K562 (cell line): ENCODE data around the gene TULP3. TPM values are rescaled to one million over a fixed set of nuclear protein-coding genes. Genes with fewer than 3 reads are reported as not detected.

Experiments used
- ATAC-seq: fragments of 200-7000 bp; cut with Tn5 transposase; 3 replicates; pipeline ENCODE4 v1.9.1; 2020; ENCODE audit warnings: moderate library complexity
- BruUV-seq: library from RNA; stranded (reverse); fragments of 400-500 nt; replicated peaks from 2 replicates; lab custom pipeline; 2021; lab: Mats Ljungman, UMichigan
- CTCF ChIA-PET: fragments of 300-600 bp; formaldehyde crosslinking; extraction: SDS; loops from one replicate; lab custom pipeline; 2021; ENCODE audit warnings: low intra/inter-chr PET ratio; lab: Yijun Ruan, JAX
- POLR2A ChIA-PET: fragments of 300-600, 350-650 bp; sonication (Branson Sonifier 250); formaldehyde crosslinking; extraction: SDS; loops from one replicate; lab custom pipeline; 2021; ENCODE audit warnings: antibody characterized with exemption, inconsistent platforms; lab: Yijun Ruan, JAX
- DNase-seq, 4 experiments: peaks; one replicate each; pipeline versions ENCODE4 v3.0.0 to v3.0.0-alpha.2; 2011 to 2018; ENCODE audit warnings: low spot score in 3 of 4, mixed read lengths in 3 of 4; ENCODE audit errors: extremely low read depth in 1 of 4
- FAIRE-seq: peaks from 2 replicates; lab custom pipeline; 2011; peaks lifted over from hg19 to GRCh38; lab: Jason Lieb, UNC
- H2AFZ ChIP-seq: 2 replicates; pipeline ENCODE4 v1.6.0; 2011; ENCODE audit warnings: low read depth, low read length, control low read depth, inconsistent platforms
- H3K27ac ChIP-seq: fragments of 200-600 bp; 3 replicates; pipeline ENCODE4 v1.8.0; 2011; ENCODE audit warnings: low read depth, mild to moderate bottlenecking, control low read depth, inconsistent platforms, low read length, moderate library complexity, mixed read lengths; ENCODE audit errors: extremely low read depth
- H3K27me3 ChIP-seq, 2 experiments: fragments of 300-600 bp in 1 of 2; 2 replicates in 1 of 2; 3 replicates in 1 of 2; pipeline versions ENCODE4 v1.6.0 to v1.8.0; 2011; ENCODE audit warnings: inconsistent platforms in 2 of 2, low read length in 2 of 2, mild to moderate bottlenecking in 1 of 2, mixed read lengths in 1 of 2, moderate library complexity in 1 of 2; ENCODE audit not compliant: control insufficient read depth in 2 of 2, insufficient read depth in 2 of 2
- H3K36me3 ChIP-seq: fragments of 300-600 bp; 3 replicates; pipeline ENCODE4 v1.8.0; 2011; ENCODE audit warnings: mild to moderate bottlenecking, low read length, inconsistent platforms; ENCODE audit not compliant: control insufficient read depth, insufficient read depth
- H3K4me1 ChIP-seq, 2 experiments: fragments of 200-600 bp in 1 of 2; replicated peaks in 1 of 2; 2 replicates in 1 of 2; 3 replicates in 1 of 2; pipeline versions ENCODE4 v1.5.1 to v1.8.0; 2011; ENCODE audit warnings: inconsistent platforms in 2 of 2, low read length in 2 of 2, mild to moderate bottlenecking in 1 of 2, mixed read lengths in 1 of 2, moderate library complexity in 1 of 2; ENCODE audit not compliant: control insufficient read depth in 2 of 2, insufficient read depth in 2 of 2
- H3K4me2 ChIP-seq: 2 replicates; pipeline ENCODE4 v1.6.1; 2011; ENCODE audit warnings: low read length, control low read depth, inconsistent platforms, mixed read lengths; ENCODE audit not compliant: insufficient read depth
- H3K4me3 ChIP-seq: fragments of 200-600 bp; sonication (generic), shearing (Covaris generic); 2 replicates; pipeline ENCODE4 v1.5.1; 2016; ENCODE audit warnings: control low read depth, inconsistent platforms
- H3K79me2 ChIP-seq: fragments of 200-600 bp; 3 replicates; pipeline ENCODE4 v1.8.0; 2011; ENCODE audit warnings: low read length, inconsistent platforms; ENCODE audit not compliant: control insufficient read depth, insufficient read depth
- H3K9ac ChIP-seq, 2 experiments: 2 replicates each; pipeline versions ENCODE4 v1.6.0 to v1.6.1; 2011; ENCODE audit warnings: low read depth in 2 of 2, low read length in 2 of 2, control low read depth in 1 of 2, inconsistent platforms in 1 of 2, mild to moderate bottlenecking in 1 of 2, mixed read lengths in 1 of 2; ENCODE audit not compliant: insufficient read depth in 1 of 2
- H3K9me1 ChIP-seq: one replicate; pipeline ENCODE4 v1.6.0; 2011; ENCODE audit warnings: inconsistent platforms, mild to moderate bottlenecking, low read length, moderate library complexity; ENCODE audit not compliant: control insufficient read depth, insufficient read depth
- H3K9me3 ChIP-seq: replicated peaks from 2 replicates; pipeline ENCODE4 v1.5.1; 2011; ENCODE audit warnings: low read depth, low read length, inconsistent platforms; ENCODE audit not compliant: control insufficient read depth, insufficient read depth
- H4K20me1 ChIP-seq: replicated peaks from 2 replicates; pipeline ENCODE4 v1.6.1; 2011; ENCODE audit warnings: low read length, inconsistent platforms, mixed read lengths; ENCODE audit not compliant: control insufficient read depth, insufficient read depth
- BACH1 ChIP-seq: fragments of 200-800 bp; sonication (Bioruptor generic); IDR thresholded peaks from 2 replicates; pipeline ENCODE4 v1.6.1; 2016; ENCODE audit warnings: missing genetic modification characterization, missing compliant biosample characterization
- HMG20A ChIP-seq: fragments of 450-650 bp; formaldehyde crosslinking; conservative IDR thresholded peaks from 2 replicates; pipeline ENCODE4 v1.4.0; 2020; ENCODE audit warnings: mild to moderate bottlenecking, mixed read lengths
- KDM1A ChIP-seq, 2 experiments: fragments of 450-650 bp; IDR thresholded peaks; 2 replicates each; pipeline ENCODE4 v1.6.1; 2016; ENCODE audit warnings: mild to moderate bottlenecking in 2 of 2
- KDM2B ChIP-seq: fragments of 250-450 bp; sonication (Bioruptor Pico); IDR thresholded peaks from 2 replicates; pipeline ENCODE4 v1.8.0; 2021; ENCODE audit warnings: mild to moderate bottlenecking, moderate library complexity
- NFE2 ChIP-seq: IDR thresholded peaks from 2 replicates; pipeline ENCODE4 v1.6.1; 2014; ENCODE audit warnings: antibody characterized with exemption, low read depth
- POU5F1 ChIP-seq: fragments of 150-350 bp; IDR thresholded peaks from 2 replicates; pipeline ENCODE4 v1.6.1; 2014; ENCODE audit warnings: borderline replicate concordance, low read length, low read depth, mild to moderate bottlenecking; ENCODE audit not compliant: partially characterized antibody
- PPARD ChIP-seq: fragments of 250-450 bp; sonication (Bioruptor Pico); IDR thresholded peaks from 2 replicates; pipeline ENCODE4 v1.8.0; 2022; ENCODE audit warnings: inconsistent platforms, mild to moderate bottlenecking, moderate library complexity
- TBL1XR1 ChIP-seq, 2 experiments: IDR thresholded peaks; 2 replicates each; pipeline ENCODE4 v1.6.1; 2012; ENCODE audit warnings: improper control_type of control experiment in 2 of 2, low read length in 2 of 2, mild to moderate bottlenecking in 1 of 2
- ZBTB5 ChIP-seq: fragments of 450-650 bp; IDR thresholded peaks from 2 replicates; pipeline ENCODE4 v1.6.1; 2017; ENCODE audit warnings: antibody characterized with exemption
- ZNF146 ChIP-seq: IDR thresholded peaks from one replicate; pipeline ENCODE4 v1.6.1; 2018; ENCODE audit warnings: missing compliant biosample characterization; ENCODE audit not compliant: unreplicated experiment
- ZNF175 ChIP-seq: fragments of 200-800 bp; sonication (Bioruptor generic); IDR thresholded peaks from 2 replicates; pipeline ENCODE4 v1.6.1; 2016; ENCODE audit warnings: low read depth, mild to moderate bottlenecking, missing genetic modification characterization, missing compliant biosample characterization
- ZNF639 ChIP-seq, 2 experiments: fragments of 200-800 bp in 1 of 2; sonication (Bioruptor generic) in 1 of 2; sonication (generic) in 1 of 2; formaldehyde crosslinking in 1 of 2; IDR thresholded peaks in 1 of 2; conservative IDR thresholded peaks in 1 of 2; 2 replicates each; pipeline versions ENCODE4 v1.5.0 to v1.6.1; 2016 to 2020; ENCODE audit warnings: missing compliant biosample characterization in 1 of 2, missing genetic modification characterization in 1 of 2, missing genetic modification reagents in 1 of 2
- ZNF778 ChIP-seq: fragments of 450-650 bp; formaldehyde crosslinking; IDR thresholded peaks from 2 replicates; pipeline ENCODE4 v1.4.0; 2020; ENCODE audit warnings: mild to moderate bottlenecking, moderate library complexity
- WGBS: fragments of 100-300 bp; shearing (Covaris generic); methylation state at CpG from one replicate; pipeline ENCODE4 v1.1.6; 2016; ENCODE audit warnings: low coverage, mixed read lengths; ENCODE audit not compliant: insufficient coverage; ENCODE audit errors: missing lambda C conversion rate; 5-methylcytosine and 5-hydroxymethylcytosine counted together
- in situ Hi-C: fragments of 300-500 bp; cut with MboI; formaldehyde crosslinking; loops from 4 replicates; pipeline ENCODE4 v1.15.0; 2018; ENCODE audit warnings: inconsistent platforms, mixed read lengths
- intact Hi-C: fragments of 100-400 bp; cut with micrococcal nuclease; formaldehyde crosslinking; loops from 2 replicates; pipeline ENCODE4 v1.14.2; 2022
- polyA plus RNA-seq, 8 experiments: library from polyadenylated mRNA; depleted of rRNA in 4 of 8; stranded (reverse) in 5 of 8; unstranded in 3 of 8; fragments of >200 nt; fragmentation: Nextera tagmentation in 2 of 8; fragmentation: Illumina TruSeq in 1 of 8; extraction: Ambion mirVana in 2 of 8; extraction: Trizol in 1 of 8; gene quantifications; 2 replicates each; pipeline versions ENCODE4 v1.2.1 to v1.2.3, GENCODE V29; 2011 to 2014; ENCODE audit warnings: inconsistent platforms in 1 of 8, missing spikeins in 1 of 8
- total RNA-seq, 7 experiments: library from RNA; depleted of rRNA in 6 of 7; stranded (reverse); fragments of >200 nt in 6 of 7; fragmentation: Illumina TruSeq in 2 of 7; extraction: Trizol in 2 of 7; gene quantifications; 2 replicates each; pipeline versions ENCODE4 v1.2.1 to v1.2.3, GENCODE V29; 2011 to 2021; ENCODE audit warnings: low replicate concordance in 1 of 7

The TULP3 gene
- total and polyA plus RNA-seq, 9 of the 15 experiments (the other 6 are each of a cell fraction or from before 2014, with no cell fraction given) = 3.6 to 13.3 (median 7.3) TPM

GRCh38 chr12:2890001-2890387 lies 697 bp upstream of the TULP3 start:
- Histone ChIP-seq H3K4me2 (peak overlapping the region; percentile 82), H3K9ac (peak overlapping the region; percentile 67 to 90), H3K9me3 (no peaks in the 10 kb centered on the region), H4K20me1 (no peaks in the 10 kb centered on the region), H3K36me3 (peaks cover 28% of the 10 kb centered on the region; the same call in 2 of the 3 replicates), H3K4me3 (peak overlapping the region; percentile 67), H3K27me3 (no peaks in the 10 kb centered on the region), H2AFZ (peak overlapping the region; percentile 95), H3K27ac (peak overlapping the region; percentile 76), H3K79me2 (peaks cover 8% of the 10 kb centered on the region), H3K4me1 (peaks cover 5 to 15% of the 10 kb centered on the region in 2 experiments; a peak in 4 of 5 replicates), H3K9me1 (no peaks in the 10 kb centered on the region)
- in situ Hi-C loops (no loop called here), intact Hi-C loops (no loop called here)
- ATAC-seq (peak; percentile 14), DNase-seq (no peak), FAIRE-seq (no peak)
- ChIA-PET CTCF (no interaction called here), POLR2A (interaction anchor here (0.5 to 1.7 kb wide), 4 partner anchors 10 to 347 kb away, joined by 3 to 13 read pairs (median 5); partner anchors contain the start of genes FOXM1 and RHNO1)
- 53% methylated on average over 5 of the region's 10 CpGs for whole genome bisulfite sequencing
- BruUV-seq = no TSS peak
- no peak for TF ChIP-seq ZNF146 (CRISPR knock-in tag)
- TF ChIP-seq ZBTB5 = no peak
- TF ChIP-seq HMG20A (CRISPR knock-in tag) = no peak
- no peak for TF ChIP-seq KDM1A (IDR thresholded peaks at IDR 0.05)
- TF ChIP-seq ZNF778 (CRISPR knock-in tag) = no peak
- no peak for TF ChIP-seq NFE2
- no peak for TF ChIP-seq BACH1 (tag)
- no peak for TF ChIP-seq POU5F1
- no peak for TF ChIP-seq KDM2B (CRISPR knock-in tag)
- TF ChIP-seq ZNF639 (CRISPR knock-in tag; conservative IDR thresholded peaks at IDR 0.05 in 1 of 2, IDR thresholded peaks at IDR 0.05 in 1 of 2) = no peak
- no peak for TF ChIP-seq ZNF175 (CRISPR knock-in tag)
- TF ChIP-seq PPARD (CRISPR knock-in tag) = no peak
- no peak for TF ChIP-seq TBL1XR1 (IDR thresholded peaks at IDR 0.05; ENCODE audit: low read length in 2 of 2)
